Mucosa of rectum (tissue), 2 donors: Measurements from ENCODE around the gene TRAF1.

Source experiments
- H3K27ac ChIP-seq, 2 donors: one replicate each; pipeline ENCODE4 v1.7.0; 2013; ENCODE audit warnings: inconsistent platforms in 2 of 2, low read depth in 2 of 2, low read length in 2 of 2
- H3K27me3 ChIP-seq, 2 donors: one replicate each; pipeline ENCODE4 v1.7.0; 2013; ENCODE audit warnings: low read length in 2 of 2; ENCODE audit not compliant: control insufficient read depth in 2 of 2, insufficient read depth in 2 of 2
- H3K36me3 ChIP-seq, 2 donors: one replicate each; pipeline ENCODE4 v1.7.0; 2013; ENCODE audit warnings: low read length in 2 of 2; ENCODE audit not compliant: control insufficient read depth in 2 of 2, insufficient read depth in 2 of 2
- H3K4me1 ChIP-seq, 2 donors: one replicate each; pipeline ENCODE4 v1.7.0; 2013; ENCODE audit warnings: low read length in 2 of 2, mild to moderate bottlenecking in 1 of 2; ENCODE audit not compliant: control insufficient read depth in 2 of 2, insufficient read depth in 2 of 2
- H3K4me3 ChIP-seq, 2 donors: one replicate each; pipeline ENCODE4 v1.7.0; 2013; ENCODE audit warnings: low read length in 2 of 2
- H3K9ac ChIP-seq, 2 donors: one replicate each; pipeline ENCODE4 v1.7.0; 2013; ENCODE audit warnings: low read length in 2 of 2, low read depth in 1 of 2, mild to moderate bottlenecking in 1 of 2
- H3K9me3 ChIP-seq, 2 donors: one replicate each; pipeline ENCODE4 v1.7.0; 2013; ENCODE audit warnings: low read length in 2 of 2; ENCODE audit not compliant: control insufficient read depth in 2 of 2
- donor health status: healthy.
- donor health status: Normal muscosa, but diverticular disease.

TRAF1 gene

DNA sequence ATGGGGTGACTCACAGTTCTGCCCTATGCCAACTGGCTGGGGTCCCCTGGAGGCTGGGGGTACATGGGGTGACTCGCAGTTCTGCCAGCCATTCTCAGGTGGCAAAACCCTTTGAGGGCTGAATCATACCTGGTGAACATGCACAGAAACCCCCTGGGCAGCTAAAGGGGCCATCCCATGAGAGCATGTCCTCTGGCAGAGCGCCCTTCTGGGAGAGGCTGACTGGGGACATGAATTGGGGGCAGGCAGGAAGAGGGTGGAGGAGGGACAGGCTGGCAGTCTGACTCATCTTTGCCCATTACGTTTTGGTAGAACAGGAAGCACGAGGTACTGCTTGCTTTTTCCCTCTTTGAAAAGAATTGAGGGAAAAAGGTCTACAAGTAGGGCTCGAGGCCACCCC, 16.7 kb downstream of the TRAF1 start:
- H3K36me3 ChIP-seq = no peaks in the 10 kb centered on the region
- H3K27ac ChIP-seq = no peak overlapping the region
- H3K9me3 ChIP-seq = no peaks in the 10 kb centered on the region
- no peak overlapping the region for H3K9ac ChIP-seq
- no peaks in the 10 kb centered on the region for H3K4me1 ChIP-seq
- no peaks in the 10 kb centered on the region for H3K27me3 ChIP-seq
- no peak overlapping the region for H3K4me3 ChIP-seq

DNA sequence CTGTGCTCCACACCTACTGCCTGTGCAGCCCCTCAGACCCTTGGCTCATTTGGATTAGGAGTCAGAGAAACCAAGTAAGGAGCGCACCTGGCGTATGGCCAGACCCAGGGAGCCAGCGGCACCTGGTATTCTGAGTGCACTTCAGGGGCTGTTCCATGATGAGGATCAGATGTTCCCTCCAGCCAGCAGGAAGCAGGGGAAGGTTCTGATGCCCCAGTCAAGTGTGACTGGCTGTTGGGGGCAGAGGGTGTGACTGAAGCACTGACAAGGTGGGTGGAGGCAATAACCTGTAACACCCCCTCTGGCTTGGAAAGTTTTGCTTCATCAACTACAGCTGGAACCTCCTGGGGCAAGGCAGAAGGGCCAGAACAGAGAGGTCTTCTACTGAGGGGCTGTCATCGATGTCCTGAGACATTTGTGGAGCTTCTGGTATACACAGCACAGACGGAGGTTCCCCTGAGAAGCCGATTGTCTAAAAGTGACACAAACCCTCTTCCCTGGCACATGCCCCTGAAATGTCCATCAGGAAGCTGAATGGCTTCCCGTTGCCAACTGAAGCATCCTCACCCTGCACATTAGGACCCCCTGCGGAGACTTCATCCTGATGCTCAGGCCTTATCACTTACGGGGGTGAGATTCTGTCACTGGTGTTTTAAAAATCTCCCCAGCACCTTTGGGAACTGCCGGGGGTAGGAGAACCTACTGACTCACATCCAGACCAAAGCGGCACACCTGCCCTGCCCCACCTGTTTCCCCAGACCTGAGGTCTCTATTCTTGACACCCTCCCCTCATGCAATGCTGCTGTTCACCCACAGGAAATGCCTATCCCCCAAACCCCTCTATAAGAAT, 21.1 kb downstream of the TRAF1 start:
- Histone ChIP-seq H3K27ac (peak overlapping the region in 1 of 2 donors; percentile 32), H3K27me3 (no peaks in the 10 kb centered on the region), H3K4me3 (no peak overlapping the region), H3K36me3 (no peaks in the 10 kb centered on the region), H3K4me1 (peaks cover 0 to 3% of the 10 kb centered on the region in 2 donors), H3K9me3 (no peaks in the 10 kb centered on the region), H3K9ac (no peak overlapping the region)

DNA sequence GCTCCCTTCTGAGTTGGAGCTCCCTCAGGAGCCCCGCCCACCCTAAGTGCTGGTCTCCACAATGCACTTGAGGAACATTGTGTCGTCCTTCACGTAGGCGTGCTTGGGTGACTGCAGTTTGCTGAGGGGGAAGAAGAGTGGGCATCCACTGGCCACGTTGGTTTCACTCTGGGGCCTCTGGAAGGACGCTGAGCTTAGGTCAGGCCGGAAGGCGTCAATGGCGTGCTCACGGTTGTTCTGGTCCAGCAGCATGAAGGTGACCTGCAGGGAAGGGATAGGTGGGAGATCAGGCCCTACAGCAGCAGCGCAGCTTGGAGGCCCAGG, 21.7 kb downstream of the TRAF1 start:
- no peak overlapping the region for H3K9ac ChIP-seq
- H3K9me3 ChIP-seq = no peaks in the 10 kb centered on the region
- no peak overlapping the region for H3K4me3 ChIP-seq
- no peaks in the 10 kb centered on the region for H3K27me3 ChIP-seq
- H3K27ac ChIP-seq = peak overlapping the region in 1 of 2 donors; percentile 32
- no peaks in the 10 kb centered on the region for H3K36me3 ChIP-seq
- peaks cover 0 to 3% of the 10 kb centered on the region in 2 donors for H3K4me1 ChIP-seq

DNA sequence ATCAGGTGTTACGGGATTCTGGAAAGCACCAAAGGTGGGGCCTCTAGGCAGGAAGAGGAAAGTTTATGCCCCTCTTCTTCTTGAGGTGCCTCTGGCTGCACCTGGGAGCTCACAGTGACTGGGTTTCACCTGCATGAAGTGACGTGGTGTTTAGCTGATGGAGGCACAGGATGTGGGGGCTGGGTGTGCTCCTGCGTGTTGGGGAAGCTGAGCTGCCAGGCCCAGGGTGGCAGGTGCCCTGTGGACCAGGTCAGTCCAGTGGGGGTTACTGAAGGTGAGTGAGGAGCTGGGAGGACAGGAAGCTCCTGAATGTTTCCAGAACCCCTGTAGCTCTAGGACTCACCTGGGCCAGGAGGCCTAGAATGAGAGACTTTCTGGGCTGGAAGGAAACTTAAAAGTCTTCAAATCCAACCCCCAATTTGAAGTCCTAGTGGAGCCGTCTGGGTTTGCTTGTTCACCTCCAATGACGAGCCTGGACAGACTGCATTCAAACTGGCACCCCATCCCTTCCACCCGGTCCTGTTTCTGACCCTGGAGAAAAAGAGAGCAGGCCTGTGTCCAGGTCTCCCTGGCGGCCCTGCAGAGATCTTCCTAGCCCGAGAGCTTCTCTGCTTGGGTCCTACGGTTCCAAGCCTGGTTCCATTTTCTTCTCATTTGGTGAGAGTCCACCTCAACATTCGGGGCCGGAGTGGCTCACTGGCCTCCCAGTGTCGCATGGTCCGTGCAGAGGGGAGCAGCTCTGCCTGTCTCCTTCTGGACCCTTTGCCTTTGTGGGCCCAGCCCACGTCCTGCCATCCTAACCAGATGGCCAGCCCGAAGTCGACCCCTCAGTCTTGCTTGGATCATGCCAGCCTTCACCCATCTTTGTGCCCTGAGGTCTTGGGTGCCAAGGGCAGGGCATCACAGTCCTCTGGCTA, 22.3 kb downstream of the TRAF1 start:
- Histone ChIP-seq H3K27ac (peak overlapping the region in 1 of 2 donors; percentile 17), H3K4me3 (no peak overlapping the region), H3K27me3 (no peaks in the 10 kb centered on the region), H3K4me1 (peaks cover 0 to 3% of the 10 kb centered on the region in 2 donors), H3K36me3 (no peaks in the 10 kb centered on the region), H3K9ac (no peak overlapping the region), H3K9me3 (no peaks in the 10 kb centered on the region)

DNA sequence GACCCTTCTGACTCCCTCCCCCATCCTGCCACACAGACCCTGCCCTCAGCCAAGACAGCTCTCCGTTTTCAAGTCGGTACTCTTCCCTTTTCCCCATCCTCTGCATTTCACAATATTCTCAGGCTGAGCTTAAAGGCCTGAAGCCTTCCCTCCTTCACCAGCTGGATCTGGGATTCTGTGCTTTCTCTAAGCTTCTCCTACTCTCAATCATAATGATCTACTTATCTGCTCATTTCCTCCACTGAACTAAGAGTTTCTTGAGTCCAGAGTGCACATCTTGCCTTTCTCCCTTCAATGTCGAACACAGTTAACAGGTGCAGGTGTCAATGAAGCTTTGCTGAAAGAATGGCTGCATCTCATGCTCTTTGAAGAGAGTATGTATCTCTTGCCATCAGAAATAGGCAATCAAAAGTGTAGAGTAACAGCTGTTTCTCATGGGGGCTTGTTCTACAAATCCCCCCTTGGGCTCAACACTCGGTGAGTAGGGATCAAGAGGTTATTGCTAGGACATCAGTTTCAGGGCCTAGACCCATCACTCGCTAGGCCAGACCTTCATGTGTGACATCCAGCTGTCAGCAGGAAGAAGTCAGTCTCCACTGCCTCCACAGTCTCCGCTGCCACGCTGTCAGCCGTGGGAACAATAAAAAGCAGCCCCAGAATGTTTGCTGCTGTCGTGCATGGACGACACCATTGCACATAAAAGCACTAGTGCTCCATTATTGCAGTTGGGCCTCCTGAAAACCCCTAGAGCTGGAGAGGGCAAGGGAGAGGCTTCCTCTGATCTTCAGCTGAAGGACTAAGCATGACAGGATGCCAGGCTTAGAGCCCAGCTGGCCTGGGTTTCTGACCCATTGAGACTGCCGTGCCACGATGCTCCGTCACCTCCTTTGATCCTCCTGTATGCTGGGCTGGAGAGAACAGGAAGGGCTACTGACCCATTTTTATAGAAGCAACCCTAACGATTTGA, 23.7 kb downstream of the TRAF1 start:
- Histone ChIP-seq H3K4me1 (peaks cover 0 to 3% of the 10 kb centered on the region in 2 donors), H3K27me3 (no peaks in the 10 kb centered on the region), H3K36me3 (no peaks in the 10 kb centered on the region), H3K27ac (peak overlapping the region in 1 of 2 donors; percentile 17), H3K4me3 (no peak overlapping the region), H3K9me3 (no peaks in the 10 kb centered on the region), H3K9ac (no peak overlapping the region)

DNA sequence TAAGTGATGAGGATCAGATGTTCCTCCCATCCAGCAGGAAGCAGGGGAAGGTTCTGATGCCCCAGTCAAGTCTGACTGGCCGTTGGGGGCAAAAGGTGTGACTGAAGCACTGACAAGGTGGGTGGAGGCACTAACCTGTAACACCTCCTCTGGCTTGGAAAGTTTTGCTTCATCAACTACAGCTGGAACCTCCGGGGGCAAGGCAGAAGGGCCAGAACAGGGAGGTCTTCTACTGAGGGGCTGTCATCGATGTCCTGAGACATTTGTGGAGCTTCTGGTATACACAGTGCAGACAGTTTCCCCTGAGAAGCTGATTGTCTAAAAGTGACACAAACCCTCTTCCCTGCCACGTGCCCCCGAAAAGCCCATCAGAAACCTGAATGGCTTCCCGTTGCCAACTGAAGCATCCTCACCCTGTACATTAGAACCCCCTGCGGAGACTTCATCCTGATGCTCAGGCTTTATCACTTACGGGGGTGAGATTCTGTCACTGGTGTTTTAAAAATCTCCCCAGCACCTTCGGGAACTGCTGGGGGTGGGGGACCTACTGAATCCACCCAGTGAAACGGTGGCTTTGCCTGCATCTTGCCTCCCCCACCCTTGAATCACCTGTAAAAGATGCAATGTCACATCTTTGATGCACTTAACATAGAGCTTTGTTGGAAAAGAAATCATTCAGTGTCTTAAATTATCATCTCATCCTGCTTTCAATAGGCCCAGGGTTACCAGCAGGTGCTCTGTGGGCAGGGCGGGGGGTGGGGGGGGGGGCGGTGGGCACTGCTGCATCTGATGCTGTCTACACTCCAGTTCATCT, 24.6 kb downstream of the TRAF1 start:
- no peaks in the 10 kb centered on the region for H3K36me3 ChIP-seq
- no peaks in the 10 kb centered on the region for H3K27me3 ChIP-seq
- H3K27ac ChIP-seq = no peak overlapping the region
- H3K4me1 ChIP-seq = peaks cover 0 to 3% of the 10 kb centered on the region in 2 donors
- no peaks in the 10 kb centered on the region for H3K9me3 ChIP-seq
- no peak overlapping the region for H3K4me3 ChIP-seq
- no peak overlapping the region for H3K9ac ChIP-seq

DNA sequence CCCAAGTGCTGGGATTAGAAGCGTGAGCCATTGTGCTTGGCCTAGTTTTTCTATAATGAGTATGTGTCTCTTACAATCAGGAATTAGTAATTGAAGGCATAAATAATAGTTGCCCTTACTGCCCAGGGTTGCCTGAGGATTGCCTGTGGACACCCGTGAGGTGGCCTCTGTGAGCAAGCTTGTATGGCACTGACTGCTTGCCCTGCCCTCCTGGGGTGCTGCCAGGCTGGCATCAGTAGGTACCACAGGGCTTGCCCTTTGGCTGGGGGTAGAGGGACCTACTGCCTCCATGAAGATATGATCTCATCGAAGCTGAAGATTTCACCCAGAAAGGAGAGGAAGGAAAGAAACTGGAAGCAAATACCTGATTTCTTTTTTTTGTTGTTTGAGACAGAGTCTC, 25.8 kb downstream of the TRAF1 start:
- Histone ChIP-seq H3K27ac (no peak overlapping the region), H3K9me3 (no peaks in the 10 kb centered on the region), H3K4me1 (peaks cover 0 to 3% of the 10 kb centered on the region in 2 donors), H3K4me3 (no peak overlapping the region), H3K36me3 (no peaks in the 10 kb centered on the region), H3K27me3 (no peaks in the 10 kb centered on the region), H3K9ac (no peak overlapping the region)

DNA sequence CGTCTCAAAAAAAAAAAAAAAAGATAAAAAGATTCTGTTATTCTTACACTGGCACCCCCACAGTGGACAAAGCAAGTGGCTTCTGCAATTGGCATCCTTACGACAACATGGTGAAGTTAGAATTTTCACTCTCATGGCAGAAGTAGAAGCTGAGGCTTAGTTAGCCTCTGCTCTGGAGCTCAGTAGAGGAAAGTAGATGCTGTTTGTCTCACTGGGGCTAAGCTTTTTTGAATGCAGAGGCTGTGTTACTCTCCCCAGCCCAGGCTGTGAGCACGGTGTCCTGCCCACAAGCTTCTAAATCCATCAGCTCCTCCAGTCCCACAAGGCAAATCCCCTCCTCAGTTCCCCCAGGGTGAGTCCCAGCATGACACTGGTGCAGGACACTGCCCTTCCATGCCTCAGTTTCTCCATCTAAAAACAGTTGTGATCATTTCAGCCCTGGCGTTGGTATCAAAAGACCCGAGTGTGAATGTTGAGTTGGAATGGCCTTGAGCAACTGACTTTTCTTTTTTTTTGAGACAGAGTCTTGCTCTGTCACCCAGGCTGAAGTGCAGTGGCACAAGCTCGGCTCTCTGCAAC, 27.0 kb downstream of the TRAF1 start:
- H3K9me3 ChIP-seq = no peaks in the 10 kb centered on the region
- no peak overlapping the region for H3K27ac ChIP-seq
- H3K4me3 ChIP-seq = no peak overlapping the region
- no peaks in the 10 kb centered on the region for H3K36me3 ChIP-seq
- H3K27me3 ChIP-seq = no peaks in the 10 kb centered on the region
- peaks cover 0 to 3% of the 10 kb centered on the region in 2 donors for H3K4me1 ChIP-seq
- no peak overlapping the region for H3K9ac ChIP-seq

DNA sequence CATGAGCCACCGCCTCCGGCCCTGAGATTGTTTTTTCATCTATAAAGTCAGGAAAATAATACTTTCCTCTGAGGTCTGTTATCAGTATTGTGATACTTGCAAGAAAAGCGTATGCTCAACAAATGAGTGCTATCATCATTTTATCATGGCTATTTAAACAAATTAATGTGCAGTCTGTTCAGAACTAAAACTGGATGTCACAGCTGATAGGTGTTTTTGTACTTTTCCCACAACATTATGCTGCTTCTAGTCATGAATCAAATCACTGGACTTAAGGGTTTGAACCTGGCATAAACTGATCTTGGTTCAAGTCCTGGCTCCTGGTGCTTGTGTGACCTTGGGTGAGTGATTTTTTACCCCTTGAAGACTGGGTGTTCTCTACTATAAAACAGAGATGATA, 28.2 kb downstream of the TRAF1 start:
- H3K27me3 ChIP-seq = no peaks in the 10 kb centered on the region
- no peaks in the 10 kb centered on the region for H3K9me3 ChIP-seq
- no peaks in the 10 kb centered on the region for H3K36me3 ChIP-seq
- no peak overlapping the region for H3K4me3 ChIP-seq
- H3K9ac ChIP-seq = no peak overlapping the region
- no peak overlapping the region for H3K27ac ChIP-seq
- H3K4me1 ChIP-seq = peaks cover 0 to 3% of the 10 kb centered on the region in 2 donors
